Activated CD8-positive, alpha-beta memory T cell treated with anti-CD3 and anti-CD28 coated beads for 4 hours (primary cell): Measurements from ENCODE around the gene CCSER1.
"Not testable (repeated sequence)": the region's sequence is repeated elsewhere in the genome, so short reads cannot be mapped to it uniquely, and the experiment has no call there.

Experiments
- DNase-seq, 2 donors: peaks; one replicate each; pipeline ENCODE4 v3.0.0-alpha.2; 2020; ENCODE audit warnings: low read depth in 2 of 2

The CCSER1 gene

GRCh38 chr4:90837241-90837640 is 710.0 kb downstream of the CCSER1 start:
- no peak for DNase-seq

GRCh38 chr4:90838859-90839258 is 711.7 kb downstream of the CCSER1 start:
- DNase-seq: not testable (repeated sequence)

GRCh38 chr4:90840291-90840690 is 713.1 kb downstream of the CCSER1 start:
- DNase-seq: no peak

- no peak for DNase-seq
Measured at GRCh38 chr4:90840828-90841227, 713.6 kb downstream of the CCSER1 start.

- no peak for DNase-seq
Measured at GRCh38 chr4:90841676-90842075, 714.5 kb downstream of the CCSER1 start.

- no peak for DNase-seq
Measured at GRCh38 chr4:90842960-90843359, 715.8 kb downstream of the CCSER1 start.

GRCh38 chr4:90844241-90844640 is 717.0 kb downstream of the CCSER1 start:
- DNase-seq: no peak

- DNase-seq: no peak
Measured at GRCh38 chr4:90845777-90846176, 718.6 kb downstream of the CCSER1 start.

GRCh38 chr4:90852237-90852636 is 725.0 kb downstream of the CCSER1 start:
- no peak for DNase-seq

- no peak for DNase-seq
Measured at GRCh38 chr4:90855111-90855510, 727.9 kb downstream of the CCSER1 start.

GRCh38 chr4:90857081-90857820 is 730.1 kb downstream of the CCSER1 start:
- no peak for DNase-seq

- no peak for DNase-seq
Measured at GRCh38 chr4:90875791-90876190, 748.6 kb downstream of the CCSER1 start.

GRCh38 chr4:90876296-90876695 is 749.1 kb downstream of the CCSER1 start:
- DNase-seq: no peak

GRCh38 chr4:90883519-90883918 is 756.3 kb downstream of the CCSER1 start:
- DNase-seq: no peak

- no peak for DNase-seq
Measured at GRCh38 chr4:90888571-90888970, 761.4 kb downstream of the CCSER1 start.

- DNase-seq: no peak
Measured at GRCh38 chr4:90889171-90889570, 762.0 kb downstream of the CCSER1 start.

- not testable (repeated sequence) for DNase-seq
Measured at GRCh38 chr4:90903413-90903812, 776.2 kb downstream of the CCSER1 start.

- no peak for DNase-seq
Measured at GRCh38 chr4:90904021-90904420, 776.8 kb downstream of the CCSER1 start.

- DNase-seq: no peak
Measured at GRCh38 chr4:90906239-90906638, 779.0 kb downstream of the CCSER1 start.

- DNase-seq: not testable (repeated sequence)
Measured at GRCh38 chr4:90911724-90912434, 784.7 kb downstream of the CCSER1 start.

- DNase-seq: no peak
Measured at GRCh38 chr4:90922174-90922573, 795.0 kb downstream of the CCSER1 start.

GRCh38 chr4:90926957-90927356 is 799.8 kb downstream of the CCSER1 start:
- no peak for DNase-seq

- no peak for DNase-seq
Measured at GRCh38 chr4:90943311-90943710, 816.1 kb downstream of the CCSER1 start.
